Left hindlimb (tissue), 1 donor: Measurements from ENCODE around the gene PREX1.

ENCODE experiments used
- DNase-seq: peaks from one replicate; pipeline ENCODE4 v3.0.0-alpha.2; 2018

Gene PREX1

DNA sequence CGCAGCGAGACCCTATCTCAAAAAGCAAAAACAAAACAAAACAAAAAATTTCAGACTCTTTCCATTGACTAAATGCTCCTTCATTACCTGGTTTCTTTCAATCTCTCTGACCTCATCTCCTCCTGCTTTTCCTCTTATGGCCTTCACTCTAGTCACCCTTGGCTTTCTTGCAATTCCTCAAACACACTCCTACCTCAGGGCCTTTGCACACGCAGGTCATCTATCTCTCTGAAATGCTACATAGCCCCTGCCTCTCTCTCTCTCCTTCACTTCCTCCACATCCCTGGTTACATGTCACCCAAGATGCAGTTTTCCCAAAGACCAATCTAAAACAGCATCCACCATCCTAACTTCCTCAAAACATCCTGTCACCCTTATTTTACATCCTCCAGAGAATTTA is 96.8 kb downstream of the PREX1 start:
- DNase-seq = no peak

GRCh38 chr20:48729538-48729937 is 98.3 kb downstream of the PREX1 start:
- no peak for DNase-seq

DNA sequence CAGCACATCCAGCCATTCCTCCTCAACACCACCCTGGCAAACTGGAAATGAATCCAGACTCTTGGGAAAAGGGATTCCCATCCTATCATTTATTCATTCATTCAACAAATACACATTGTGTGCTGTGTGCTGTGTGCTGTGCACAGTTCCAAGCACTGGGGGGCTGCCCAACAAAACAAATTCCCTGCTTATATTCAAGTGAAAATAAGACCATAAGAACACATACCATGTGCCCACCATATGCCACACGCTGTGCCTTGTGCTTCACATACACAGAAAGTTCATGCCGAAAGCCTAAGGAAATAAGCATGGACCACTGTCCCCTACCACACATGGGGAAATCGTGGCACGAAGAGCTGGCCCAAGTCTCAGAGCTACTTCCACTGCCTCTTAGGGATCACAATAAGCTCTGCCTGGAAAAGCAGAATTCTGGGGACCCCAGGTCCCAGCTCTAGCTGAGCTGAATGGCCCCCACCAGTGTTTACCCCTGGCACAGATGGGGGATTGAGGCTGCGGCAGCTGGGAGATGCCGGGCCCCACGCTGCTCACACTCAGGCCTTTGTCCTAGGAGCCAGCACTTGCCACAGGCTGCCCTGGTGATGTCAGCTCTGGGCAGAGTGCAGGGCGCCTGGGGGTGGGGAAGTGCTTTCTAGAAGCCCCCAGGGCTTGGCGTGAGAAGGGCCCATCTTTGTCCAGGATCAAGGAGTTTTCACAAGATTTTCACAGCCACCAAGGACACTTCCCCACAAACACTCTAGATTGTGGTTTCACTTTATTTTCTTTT is 99.6 kb downstream of the PREX1 start:
- DNase-seq = peak; percentile 72

DNA sequence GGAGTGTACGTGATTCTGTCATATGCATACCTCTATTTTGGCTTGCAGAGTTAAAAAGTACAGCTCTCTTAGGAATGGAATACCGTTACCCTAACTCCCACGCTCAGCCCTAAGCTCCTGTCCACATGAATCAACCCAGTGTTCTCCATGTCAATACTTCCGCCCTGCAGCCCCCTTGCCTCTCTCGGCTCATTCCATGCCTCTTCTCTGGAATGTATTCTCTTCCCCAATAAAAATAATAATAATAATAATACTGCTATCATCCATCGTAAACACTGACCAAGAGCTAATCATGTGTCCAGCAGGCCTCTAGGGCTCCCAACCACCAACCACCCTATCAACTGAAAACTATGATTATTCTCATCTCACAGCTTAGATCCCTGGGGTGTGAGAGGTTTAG is 100.6 kb downstream of the PREX1 start:
- no peak for DNase-seq

GRCh38 chr20:48725555-48725991 is 102.2 kb downstream of the PREX1 start:
- DNase-seq = no peak

GRCh38 chr20:48724891-48725554 is 102.8 kb downstream of the PREX1 start:
- DNase-seq = peak; percentile 60

- DNase-seq = no peak
Measured at GRCh38 chr20:48724382-48724781, 103.4 kb downstream of the PREX1 start.

GRCh38 chr20:48723308-48724264 is 104.2 kb downstream of the PREX1 start:
- DNase-seq = peak; percentile 70

DNA sequence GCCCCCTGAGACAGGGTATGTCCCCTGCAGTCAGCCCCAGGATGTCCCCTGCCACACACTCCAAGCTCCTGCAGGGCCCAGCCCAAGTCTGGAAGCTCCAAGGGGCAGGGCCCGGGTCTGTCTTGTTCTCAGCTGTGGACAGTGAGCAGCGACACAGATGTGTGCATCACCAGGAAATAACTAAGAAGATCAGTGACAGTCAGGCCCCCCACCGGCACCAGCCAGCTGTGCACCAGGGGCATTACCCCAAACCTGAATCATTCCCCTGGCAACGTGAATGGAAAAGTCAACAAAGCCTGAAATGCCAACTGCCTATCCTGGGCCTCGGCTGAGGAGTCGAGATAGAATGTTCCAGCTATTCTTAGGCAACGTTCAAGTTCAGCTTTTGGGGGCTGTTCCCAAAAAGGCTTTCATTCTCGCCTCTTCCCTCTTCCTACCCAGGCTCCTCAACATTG is 105.0 kb downstream of the PREX1 start:
- DNase-seq = peak; percentile 66

DNA sequence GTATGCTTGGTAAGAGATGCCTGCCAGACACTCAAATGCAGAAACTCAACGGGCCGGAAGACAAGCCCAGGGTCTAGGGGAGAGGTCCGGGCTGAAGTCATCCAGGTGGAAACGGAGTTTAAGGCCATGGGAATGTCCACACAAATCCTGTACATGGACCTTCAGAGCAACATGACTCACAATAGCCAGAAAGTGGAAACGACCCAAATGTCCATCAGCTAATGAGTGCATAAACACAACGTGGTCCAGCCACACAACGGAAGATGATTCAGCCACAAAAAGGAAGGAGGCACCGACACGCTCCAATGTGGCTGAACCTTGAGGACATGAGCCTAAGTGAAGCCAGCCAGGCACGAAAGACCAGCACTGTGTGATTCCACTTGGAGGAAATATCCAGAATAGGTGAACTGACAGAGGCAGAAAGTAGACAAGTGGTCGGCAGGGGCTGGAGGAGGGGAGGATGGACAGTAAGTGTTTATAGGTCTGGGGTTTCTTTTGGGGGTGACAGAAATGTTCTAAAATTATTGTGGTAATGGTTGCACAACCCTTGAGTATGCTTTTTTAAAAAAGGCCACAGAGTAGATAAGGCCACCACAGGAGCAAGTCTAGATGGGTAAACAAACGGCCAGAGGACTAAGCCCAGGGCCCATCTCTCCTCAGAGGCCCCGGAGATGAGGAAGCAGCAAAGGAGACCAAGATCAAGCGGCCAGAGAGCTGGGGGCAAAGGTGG is 105.6 kb downstream of the PREX1 start:
- DNase-seq = no peak

GRCh38 chr20:48721324-48722001 is 106.3 kb downstream of the PREX1 start:
- DNase-seq = no peak

GRCh38 chr20:48720256-48720985 is 107.4 kb downstream of the PREX1 start:
- DNase-seq = peak; percentile 5

DNA sequence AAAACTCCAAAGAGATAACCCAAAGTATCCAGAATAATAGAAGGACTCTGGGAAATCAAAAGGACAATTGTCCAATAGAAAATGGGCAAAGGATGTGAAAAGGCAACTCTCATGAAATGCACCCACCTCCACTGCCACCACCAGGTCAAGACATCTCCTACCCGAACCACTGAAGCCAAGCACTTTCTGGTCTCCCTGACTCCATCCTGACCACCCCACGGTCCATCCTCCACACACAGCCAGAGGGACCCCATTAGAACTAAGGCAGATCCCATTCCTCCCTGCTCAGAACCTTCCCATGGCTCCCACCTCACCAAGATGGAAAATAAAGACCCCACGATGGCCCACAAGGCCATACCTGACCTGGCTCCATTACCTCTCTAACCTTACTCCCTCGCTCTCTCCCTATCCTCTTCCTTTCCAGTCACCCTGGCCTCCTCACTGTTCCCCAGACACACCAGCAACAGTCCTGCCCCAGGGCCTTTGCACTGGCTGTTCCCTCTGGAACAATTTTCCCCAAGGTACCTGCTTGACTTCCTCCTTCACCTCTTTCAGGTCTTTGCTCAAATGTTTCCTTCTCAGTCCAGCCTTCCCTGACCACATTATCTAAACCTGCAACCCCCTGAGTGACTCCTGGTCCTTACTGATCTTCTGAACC is 108.1 kb downstream of the PREX1 start:
- DNase-seq = no peak

DNA sequence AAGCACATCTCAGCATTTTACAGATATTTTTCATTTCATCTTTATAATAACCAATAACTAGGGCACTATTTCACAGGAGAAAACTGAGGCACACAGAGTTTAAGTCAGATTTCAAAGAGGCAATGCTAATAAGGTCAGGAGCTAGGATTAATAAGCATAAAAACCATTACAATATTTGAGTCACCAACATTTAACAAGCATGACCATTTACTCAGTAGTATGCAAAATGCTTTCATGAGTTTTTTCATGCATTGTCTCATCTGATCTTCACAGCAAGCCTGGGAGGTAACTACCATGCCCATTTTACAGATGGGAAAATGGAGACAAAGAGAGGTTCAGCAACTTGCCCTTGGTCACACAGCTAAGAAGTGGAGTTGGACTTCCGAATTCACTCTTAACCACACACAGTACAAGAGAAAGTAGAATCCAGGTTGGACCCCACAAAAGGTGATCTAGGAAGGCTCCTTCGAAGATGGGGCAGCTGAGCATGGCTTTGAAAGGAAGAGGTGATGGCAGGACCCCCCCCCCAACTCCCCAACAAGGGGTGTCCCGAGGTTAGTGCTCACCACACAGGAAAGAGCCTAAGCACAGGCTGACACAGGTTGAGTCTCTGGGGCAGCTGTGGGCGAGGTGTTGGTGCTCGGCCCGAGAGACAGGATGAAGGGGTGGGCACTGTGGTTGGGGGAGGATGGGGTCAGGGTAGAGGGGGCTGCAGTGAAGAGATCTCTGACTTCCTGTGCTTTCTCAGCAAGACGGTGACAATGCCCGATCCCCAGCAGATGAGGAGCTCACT is 108.8 kb downstream of the PREX1 start:
- DNase-seq = peak; percentile 6

GRCh38 chr20:48717680-48718223 is 110.0 kb downstream of the PREX1 start:
- DNase-seq = no peak

GRCh38 chr20:48717095-48717672 is 110.6 kb downstream of the PREX1 start:
- no peak for DNase-seq

DNA sequence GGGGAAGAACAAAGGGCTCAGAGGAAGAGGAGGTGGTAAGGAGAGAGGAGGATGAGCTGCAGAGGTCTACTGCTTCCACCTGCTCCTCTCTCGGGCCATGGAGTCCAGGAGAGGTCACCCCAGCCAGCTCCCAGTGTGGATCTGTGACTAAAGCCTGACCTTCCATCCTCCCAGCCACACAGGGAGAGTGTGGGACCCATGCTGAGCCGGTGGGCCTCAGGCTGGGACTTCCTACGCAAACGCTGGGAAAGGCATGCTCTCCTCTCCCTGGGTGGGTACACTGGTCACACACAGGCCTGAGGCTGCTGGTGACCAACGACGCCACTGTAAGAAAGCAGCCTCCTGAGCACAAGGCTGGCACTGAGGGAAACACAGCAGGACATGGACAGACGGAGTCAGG is 111.3 kb downstream of the PREX1 start:
- no peak for DNase-seq

DNA sequence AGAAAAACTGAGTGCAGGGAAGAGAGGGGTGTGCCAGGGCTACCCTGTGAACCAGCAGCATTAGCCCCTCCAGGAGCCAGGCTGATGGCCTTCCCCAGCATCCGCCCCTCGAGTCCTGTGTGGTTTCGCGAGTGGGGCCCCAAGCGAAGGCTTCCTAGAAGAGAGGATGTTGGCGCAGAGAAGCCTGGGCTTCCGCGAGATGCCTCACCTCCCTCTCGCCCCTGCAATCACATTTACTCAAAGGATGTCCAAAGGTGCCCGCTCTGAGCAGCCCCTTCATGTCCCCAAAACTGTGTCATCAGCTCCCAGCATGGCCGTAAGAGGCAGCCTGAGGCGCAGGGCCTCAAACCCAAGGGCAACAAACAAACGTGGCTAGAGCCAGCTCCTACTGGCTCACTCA is 111.7 kb downstream of the PREX1 start:
- no peak for DNase-seq

GRCh38 chr20:48714764-48715163 is 113.0 kb downstream of the PREX1 start:
- DNase-seq = peak; percentile 1
